Panc1 (cell line): ENCODE results near the gene KRTAP4-5. TPM values are rescaled to one million over a fixed set of nuclear protein-coding genes. Genes with fewer than 3 reads are reported as not detected.
"Not testable (repeated sequence)": the region's sequence is repeated elsewhere in the genome, so short reads cannot be mapped to it uniquely, and the experiment has no call there.

Source experiments
- ATAC-seq: fragments of 200-7000 bp; cut with Tn5 transposase; 2 replicates; pipeline ENCODE4 v1.9.1; 2020; ENCODE audit warnings: mild to moderate bottlenecking, moderate library complexity
- BruUV-seq: library from RNA; stranded (reverse); fragments of 400-500 nt; replicated peaks from 2 replicates; lab custom pipeline; 2021; lab: Mats Ljungman, UMichigan
- CTCF ChIA-PET: fragments of 300-600 bp; sonication (Branson Sonifier 250); formaldehyde crosslinking; loops from one replicate; lab custom pipeline; 2022; ENCODE audit warnings: antibody characterized with exemption; lab: Charles Lee
- POLR2A ChIA-PET: fragments of 300-600 bp; sonication (Branson Sonifier 250); formaldehyde crosslinking; loops from one replicate; lab custom pipeline; 2022; ENCODE audit warnings: antibody characterized with exemption; lab: Charles Lee
- DNase-seq: peaks from one replicate; pipeline ENCODE4 v3.0.0-alpha.2; 2010; ENCODE audit warnings: low read depth, low spot score
- H3K27ac ChIP-seq: 2 replicates; pipeline ENCODE4 v1.5.1; 2011; ENCODE audit warnings: mild to moderate bottlenecking, low read length, inconsistent platforms
- H3K27me3 ChIP-seq: fragments of 200-500 bp; sonication (Bioruptor generic); 2 replicates; pipeline ENCODE4 v1.6.0; 2014; ENCODE audit warnings: low read length, inconsistent platforms; ENCODE audit not compliant: control insufficient read depth, insufficient read depth
- H3K36me3 ChIP-seq: fragments of 200-500 bp; sonication (Bioruptor generic); 2 replicates; pipeline ENCODE4 v1.5.1; 2014; ENCODE audit warnings: inconsistent platforms, mild to moderate bottlenecking, low read length, moderate library complexity; ENCODE audit not compliant: control insufficient read depth, insufficient read depth
- H3K4me1 ChIP-seq: 2 replicates; pipeline ENCODE4 v1.5.1; 2011; ENCODE audit warnings: inconsistent platforms, mild to moderate bottlenecking, low read length, moderate library complexity; ENCODE audit not compliant: control insufficient read depth, insufficient read depth
- H3K4me3 ChIP-seq, 2 experiments: 2 replicates each; pipeline ENCODE4 v1.5.1; 2011 to 2012; ENCODE audit warnings: low read depth in 2 of 2, low read length in 2 of 2, mild to moderate bottlenecking in 2 of 2, inconsistent platforms in 1 of 2, moderate library complexity in 1 of 2
- H3K9me3 ChIP-seq: fragments of 200-500 bp; sonication (Bioruptor generic); 2 replicates; pipeline ENCODE4 v1.5.1; 2014; ENCODE audit warnings: low read depth, mild to moderate bottlenecking, inconsistent platforms, low read length, moderate library complexity; ENCODE audit not compliant: control insufficient read depth, insufficient read depth
- POLR2AphosphoS5 ChIP-seq: IDR thresholded peaks from 2 replicates; pipeline ENCODE4 v1.6.1; 2012; ENCODE audit warnings: mild to moderate bottlenecking, low read depth, low read length, moderate library complexity
- SIN3A ChIP-seq: IDR thresholded peaks from 2 replicates; pipeline ENCODE4 v1.6.1; 2012; ENCODE audit warnings: low read depth, mild to moderate bottlenecking, low read length, moderate library complexity, borderline replicate concordance; ENCODE audit not compliant: insufficient read depth
- TCF7L2 ChIP-seq: IDR thresholded peaks from 2 replicates; pipeline ENCODE4 v1.6.1; 2011; ENCODE audit warnings: mild to moderate bottlenecking, low read depth, low read length, inconsistent platforms
- in situ Hi-C: cut with HindIII; loops from 2 replicates; pipeline ENCODE4 v1.10.0; 2016; ENCODE audit warnings: low sequenced_read_pairs, low pct_unique_long_range_greater_than_20kb
- intact Hi-C: fragments of 100-400 bp; cut with micrococcal nuclease; formaldehyde crosslinking; loops from one replicate; pipeline ENCODE4 v1.10.0; 2022; ENCODE audit not compliant: unreplicated experiment
- total RNA-seq: library from RNA; stranded (reverse); gene quantifications from one replicate; pipeline ENCODE4 v1.2.1, GENCODE V29; 2021; ENCODE audit not compliant: unreplicated experiment
- TF ChIP-seq, protein P1 (sequence below): fragments of 450-650 bp; IDR thresholded peaks from 2 replicates; pipeline ENCODE4 v1.5.1; 2017; ENCODE audit warnings: mild to moderate bottlenecking
- TF ChIP-seq, protein P2 (sequence below), 2 experiments: IDR thresholded peaks; 2 replicates each; pipeline ENCODE4 v1.6.1; 2011 to 2012; ENCODE audit warnings: low read depth in 2 of 2, control low read depth in 1 of 2, low read length in 1 of 2, mild to moderate bottlenecking in 1 of 2, moderate library complexity in 1 of 2; ENCODE audit not compliant: insufficient read depth in 1 of 2

KRTAP4-5 gene
- total RNA-seq, 1 experiment from 2014 or later: not detected

DNA sequence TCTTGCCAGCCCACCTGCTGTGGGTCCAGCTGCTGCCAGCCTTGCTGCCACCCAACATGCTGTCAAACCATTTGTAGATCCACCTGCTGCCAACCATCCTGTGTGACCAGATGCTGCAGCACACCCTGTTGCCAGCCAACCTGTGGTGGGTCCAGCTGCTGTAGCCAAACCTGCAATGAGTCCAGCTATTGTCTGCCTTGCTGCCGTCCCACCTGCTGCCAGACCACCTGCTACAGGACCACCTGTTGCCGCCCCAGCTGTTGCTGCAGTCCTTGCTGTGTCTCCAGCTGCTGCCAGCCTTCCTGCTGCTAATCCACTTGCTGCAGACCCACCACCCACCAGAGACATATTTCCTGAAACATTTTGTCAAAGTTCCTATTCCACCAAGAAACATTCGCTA is 40.7 kb upstream of the KRTAP4-5 start:
- Histone ChIP-seq H3K27ac (no peak overlapping the region), H3K9me3 (no peaks in the 10 kb centered on the region), H3K4me3 (no peak overlapping the region), H3K36me3 (no peaks in the 10 kb centered on the region), H3K27me3 (peaks cover 5% of the 10 kb centered on the region), H3K4me1 (no peaks in the 10 kb centered on the region)
- no peak for TF ChIP-seq TCF7L2
- no peak for TF ChIP-seq POLR2AphosphoS5
- TF ChIP-seq, protein P1, sequence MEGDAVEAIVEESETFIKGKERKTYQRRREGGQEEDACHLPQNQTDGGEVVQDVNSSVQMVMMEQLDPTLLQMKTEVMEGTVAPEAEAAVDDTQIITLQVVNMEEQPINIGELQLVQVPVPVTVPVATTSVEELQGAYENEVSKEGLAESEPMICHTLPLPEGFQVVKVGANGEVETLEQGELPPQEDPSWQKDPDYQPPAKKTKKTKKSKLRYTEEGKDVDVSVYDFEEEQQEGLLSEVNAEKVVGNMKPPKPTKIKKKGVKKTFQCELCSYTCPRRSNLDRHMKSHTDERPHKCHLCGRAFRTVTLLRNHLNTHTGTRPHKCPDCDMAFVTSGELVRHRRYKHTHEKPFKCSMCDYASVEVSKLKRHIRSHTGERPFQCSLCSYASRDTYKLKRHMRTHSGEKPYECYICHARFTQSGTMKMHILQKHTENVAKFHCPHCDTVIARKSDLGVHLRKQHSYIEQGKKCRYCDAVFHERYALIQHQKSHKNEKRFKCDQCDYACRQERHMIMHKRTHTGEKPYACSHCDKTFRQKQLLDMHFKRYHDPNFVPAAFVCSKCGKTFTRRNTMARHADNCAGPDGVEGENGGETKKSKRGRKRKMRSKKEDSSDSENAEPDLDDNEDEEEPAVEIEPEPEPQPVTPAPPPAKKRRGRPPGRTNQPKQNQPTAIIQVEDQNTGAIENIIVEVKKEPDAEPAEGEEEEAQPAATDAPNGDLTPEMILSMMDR: no peak
- TF ChIP-seq, protein P2, sequence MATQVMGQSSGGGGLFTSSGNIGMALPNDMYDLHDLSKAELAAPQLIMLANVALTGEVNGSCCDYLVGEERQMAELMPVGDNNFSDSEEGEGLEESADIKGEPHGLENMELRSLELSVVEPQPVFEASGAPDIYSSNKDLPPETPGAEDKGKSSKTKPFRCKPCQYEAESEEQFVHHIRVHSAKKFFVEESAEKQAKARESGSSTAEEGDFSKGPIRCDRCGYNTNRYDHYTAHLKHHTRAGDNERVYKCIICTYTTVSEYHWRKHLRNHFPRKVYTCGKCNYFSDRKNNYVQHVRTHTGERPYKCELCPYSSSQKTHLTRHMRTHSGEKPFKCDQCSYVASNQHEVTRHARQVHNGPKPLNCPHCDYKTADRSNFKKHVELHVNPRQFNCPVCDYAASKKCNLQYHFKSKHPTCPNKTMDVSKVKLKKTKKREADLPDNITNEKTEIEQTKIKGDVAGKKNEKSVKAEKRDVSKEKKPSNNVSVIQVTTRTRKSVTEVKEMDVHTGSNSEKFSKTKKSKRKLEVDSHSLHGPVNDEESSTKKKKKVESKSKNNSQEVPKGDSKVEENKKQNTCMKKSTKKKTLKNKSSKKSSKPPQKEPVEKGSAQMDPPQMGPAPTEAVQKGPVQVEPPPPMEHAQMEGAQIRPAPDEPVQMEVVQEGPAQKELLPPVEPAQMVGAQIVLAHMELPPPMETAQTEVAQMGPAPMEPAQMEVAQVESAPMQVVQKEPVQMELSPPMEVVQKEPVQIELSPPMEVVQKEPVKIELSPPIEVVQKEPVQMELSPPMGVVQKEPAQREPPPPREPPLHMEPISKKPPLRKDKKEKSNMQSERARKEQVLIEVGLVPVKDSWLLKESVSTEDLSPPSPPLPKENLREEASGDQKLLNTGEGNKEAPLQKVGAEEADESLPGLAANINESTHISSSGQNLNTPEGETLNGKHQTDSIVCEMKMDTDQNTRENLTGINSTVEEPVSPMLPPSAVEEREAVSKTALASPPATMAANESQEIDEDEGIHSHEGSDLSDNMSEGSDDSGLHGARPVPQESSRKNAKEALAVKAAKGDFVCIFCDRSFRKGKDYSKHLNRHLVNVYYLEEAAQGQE (IDR thresholded peaks at IDR 0.05; ENCODE audit: insufficient read depth in 1 of 2, low read depth in 2 of 2, low read length in 1 of 2): no peak
- TF ChIP-seq SIN3A: no peak
- DNase-seq (no peak), ATAC-seq (no peak)
- ChIA-PET CTCF (no interaction called here), POLR2A (no interaction called here)
- no TSS peak for BruUV-seq
- intact Hi-C loops: no loop called here
- in situ Hi-C loops: no loop called here

DNA sequence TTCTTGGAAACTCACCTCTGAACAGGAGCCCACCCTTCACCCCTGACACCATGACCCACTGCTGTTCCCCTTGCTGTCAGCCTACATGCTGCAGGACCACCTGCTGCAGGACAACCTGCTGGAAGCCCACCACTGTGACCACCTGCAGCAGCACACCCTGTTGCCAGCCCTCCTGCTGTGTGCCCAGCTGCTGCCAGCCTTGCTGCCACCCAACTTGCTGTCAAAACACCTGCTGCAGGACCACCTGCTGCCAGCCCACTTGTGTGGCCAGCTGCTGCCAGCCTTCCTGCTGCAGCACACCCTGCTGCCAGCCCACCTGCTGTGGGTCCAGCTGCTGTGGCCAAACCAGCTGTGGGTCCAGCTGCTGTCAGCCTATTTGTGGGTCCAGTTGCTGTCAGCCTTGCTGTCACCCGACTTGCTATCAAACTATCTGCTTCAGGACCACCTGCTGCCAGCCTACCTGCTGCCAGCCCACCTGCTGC is 40.3 kb upstream of the KRTAP4-5 start, which contains the start of gene KRTAP9-1:
Gene KRTAP9-1, plus strand, starts transcription at position 51 of the 482 bp plus-strand sequence. Its CDS starts 0 bp downstream, at position 51.
- POLR2A ChIA-PET, DNase-seq, CTCF ChIA-PET, ATAC-seq, H3K4me3 ChIP-seq, H3K27ac ChIP-seq, BruUV-seq, intact Hi-C loops, H3K27me3 ChIP-seq, H3K36me3 ChIP-seq, H3K9me3 ChIP-seq, in situ Hi-C loops, H3K4me1 ChIP-seq: not testable (repeated sequence)

DNA sequence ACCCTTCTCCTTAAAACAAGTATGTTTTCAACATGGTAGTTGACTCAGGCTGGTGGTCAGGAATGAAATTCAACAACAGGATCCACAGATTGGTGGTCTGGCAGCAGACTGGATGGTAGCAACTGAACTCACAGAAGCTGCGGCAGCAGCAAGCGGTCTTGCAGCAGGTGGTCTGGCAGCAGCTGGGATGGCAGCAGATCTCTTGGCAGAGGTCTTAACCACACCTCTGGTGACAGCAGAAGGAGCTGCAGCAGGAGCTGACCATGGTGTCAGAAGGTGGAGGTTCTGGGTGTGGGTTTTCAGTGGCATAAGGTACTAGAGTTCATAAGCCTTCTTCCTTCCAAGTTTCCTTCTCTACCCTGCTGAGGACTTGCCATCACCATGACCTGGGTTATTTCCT is 37.2 kb upstream of the KRTAP4-5 start:
- ATAC-seq (no peak), DNase-seq (no peak)
- ChIA-PET POLR2A (no interaction called here), CTCF (no interaction called here)
- Histone ChIP-seq H3K9me3 (no peaks in the 10 kb centered on the region), H3K4me1 (no peaks in the 10 kb centered on the region), H3K27me3 (peaks cover 6% of the 10 kb centered on the region), H3K27ac (no peak overlapping the region), H3K36me3 (no peaks in the 10 kb centered on the region), H3K4me3 (no peak overlapping the region)
- in situ Hi-C loops: no loop called here
- no peak for TF ChIP-seq SIN3A
- TF ChIP-seq, protein P2 (IDR thresholded peaks at IDR 0.05; ENCODE audit: insufficient read depth in 1 of 2, low read depth in 2 of 2, low read length in 1 of 2): 0 out of 4 replicates have a peak, but pooled peaks have one; percentile 39
- TF ChIP-seq, protein P1: no peak
- BruUV-seq: no TSS peak
- intact Hi-C loops: no loop called here
